Brain microvascular endothelial cell (primary cell): ENCODE data around the gene CCNE1.
A peak's percentile ranks its signal among the peaks of the same experiment; 100 is the strongest.

Experiments used
- DNase-seq: peaks from one replicate; pipeline ENCODE4 v3.0.0-alpha.2; 2020
- H3K27ac ChIP-seq: fragments of 250-450 bp; sonication (Bioruptor Pico); 2 replicates; pipeline ENCODE4 v1.5.1; 2020; ENCODE audit warnings: mild to moderate bottlenecking, moderate library complexity
- H3K27me3 ChIP-seq: fragments of 250-450 bp; sonication (Bioruptor Pico); replicated peaks from 2 replicates; pipeline ENCODE4 v1.5.1; 2020; ENCODE audit warnings: mild to moderate bottlenecking
- H3K36me3 ChIP-seq: fragments of 250-450 bp; sonication (Bioruptor Pico); replicated peaks from 2 replicates; pipeline ENCODE4 v1.5.1; 2020; ENCODE audit warnings: mild to moderate bottlenecking
- H3K4me3 ChIP-seq: 2 replicates; pipeline ENCODE4 v1.5.1; 2011; ENCODE audit warnings: low read depth, mild to moderate bottlenecking, control low read depth, low read length, moderate library complexity
- in situ Hi-C: cut with HindIII; loops from 2 replicates; pipeline ENCODE4 v1.10.0; 2017; ENCODE audit warnings: low sequenced_read_pairs, low pct_ligation_motif_present
- TF ChIP-seq, protein P1 (sequence below): IDR thresholded peaks from 2 replicates; pipeline ENCODE4 v1.5.1; 2011; ENCODE audit warnings: low read depth, mild to moderate bottlenecking, moderate library complexity, low read length, control low read depth, inconsistent platforms; ENCODE audit errors: missing control alignments

Gene CCNE1

DNA sequence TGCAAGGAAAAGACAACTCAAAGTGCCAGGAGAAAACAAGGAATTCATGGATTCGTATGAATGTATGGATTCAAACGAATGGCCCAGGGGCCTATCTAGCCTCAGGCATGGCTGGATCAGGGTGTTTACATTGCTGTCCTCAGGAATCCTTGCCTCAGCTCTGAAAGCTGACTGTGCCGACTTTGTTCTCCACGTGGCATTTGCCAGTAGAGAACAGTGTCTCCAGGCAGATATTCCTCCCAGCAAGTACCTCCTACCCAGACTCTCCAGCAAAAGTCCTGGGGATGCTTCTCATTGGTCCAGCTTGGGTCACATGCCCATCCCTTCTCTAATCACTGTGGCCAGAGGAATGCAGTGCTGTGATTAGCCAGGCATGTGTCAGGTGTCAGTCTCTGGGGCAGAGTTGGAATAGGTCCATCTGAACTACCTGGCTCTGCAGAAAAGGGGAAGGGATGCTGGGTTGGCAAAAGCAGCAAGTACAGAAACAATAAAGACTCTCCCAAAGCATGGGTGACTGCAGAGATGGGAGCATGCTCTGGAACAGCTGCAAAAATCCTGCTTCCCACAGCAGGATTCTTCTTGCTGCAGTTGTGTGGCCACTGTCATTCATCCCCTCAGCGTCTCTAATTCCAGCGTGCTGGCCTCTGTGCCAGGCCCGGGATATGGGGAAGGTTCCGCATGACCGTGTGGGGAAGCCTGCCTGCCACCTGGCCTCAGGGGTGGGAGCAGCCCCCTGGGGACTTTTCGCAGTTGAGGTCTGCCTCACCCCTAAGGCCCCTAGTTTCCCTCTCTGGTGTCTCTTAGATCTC is 30.0 kb downstream of the CCNE1 start:
- DNase-seq, result peak; percentile 47
- H3K27me3 ChIP-seq, result no peaks in the 10 kb centered on the region
- TF ChIP-seq, protein P1, sequence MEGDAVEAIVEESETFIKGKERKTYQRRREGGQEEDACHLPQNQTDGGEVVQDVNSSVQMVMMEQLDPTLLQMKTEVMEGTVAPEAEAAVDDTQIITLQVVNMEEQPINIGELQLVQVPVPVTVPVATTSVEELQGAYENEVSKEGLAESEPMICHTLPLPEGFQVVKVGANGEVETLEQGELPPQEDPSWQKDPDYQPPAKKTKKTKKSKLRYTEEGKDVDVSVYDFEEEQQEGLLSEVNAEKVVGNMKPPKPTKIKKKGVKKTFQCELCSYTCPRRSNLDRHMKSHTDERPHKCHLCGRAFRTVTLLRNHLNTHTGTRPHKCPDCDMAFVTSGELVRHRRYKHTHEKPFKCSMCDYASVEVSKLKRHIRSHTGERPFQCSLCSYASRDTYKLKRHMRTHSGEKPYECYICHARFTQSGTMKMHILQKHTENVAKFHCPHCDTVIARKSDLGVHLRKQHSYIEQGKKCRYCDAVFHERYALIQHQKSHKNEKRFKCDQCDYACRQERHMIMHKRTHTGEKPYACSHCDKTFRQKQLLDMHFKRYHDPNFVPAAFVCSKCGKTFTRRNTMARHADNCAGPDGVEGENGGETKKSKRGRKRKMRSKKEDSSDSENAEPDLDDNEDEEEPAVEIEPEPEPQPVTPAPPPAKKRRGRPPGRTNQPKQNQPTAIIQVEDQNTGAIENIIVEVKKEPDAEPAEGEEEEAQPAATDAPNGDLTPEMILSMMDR, result no peak
- no peak overlapping the region for H3K4me3 ChIP-seq
- no peak overlapping the region for H3K27ac ChIP-seq
- H3K36me3 ChIP-seq, result no peaks in the 10 kb centered on the region
- in situ Hi-C loops, result no loop called here

DNA sequence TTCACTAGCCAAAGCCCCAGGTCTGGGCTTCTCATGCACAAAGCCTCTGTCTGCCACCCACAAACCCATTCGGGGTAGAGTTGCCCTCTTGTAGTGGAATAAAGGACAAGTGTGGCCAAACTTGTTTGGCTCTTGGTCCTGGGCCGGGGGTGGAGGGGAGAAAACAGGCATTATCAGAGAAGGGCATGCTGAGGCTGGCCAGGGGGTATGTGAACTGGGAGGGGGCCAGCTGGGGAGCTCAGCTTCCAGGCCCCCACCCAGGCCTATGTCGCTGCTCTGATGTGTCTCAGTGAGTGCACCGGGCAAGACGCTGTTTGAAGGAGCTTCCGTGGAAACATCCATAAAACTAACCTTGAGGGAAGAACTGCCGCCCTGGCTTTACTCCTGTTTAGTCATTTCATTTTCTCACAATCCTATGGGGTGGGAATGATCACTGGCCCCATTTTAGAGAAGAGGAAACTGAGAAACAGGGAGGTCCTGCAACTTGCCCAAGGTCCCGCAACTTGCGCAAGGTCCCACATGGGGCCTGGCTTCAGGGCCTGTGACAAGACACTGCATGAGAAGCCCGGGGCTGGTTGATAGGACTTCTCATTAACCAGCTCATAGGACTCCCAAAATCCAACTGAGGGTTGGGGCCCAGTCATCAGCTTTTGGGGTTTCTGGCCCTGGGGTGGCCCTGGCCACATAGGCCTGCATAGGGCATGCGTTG is 30.8 kb downstream of the CCNE1 start:
- no peak for DNase-seq
- in situ Hi-C loops, result no loop called here
- no peak overlapping the region for H3K4me3 ChIP-seq
- TF ChIP-seq, protein P1, result no peak
- no peaks in the 10 kb centered on the region for H3K36me3 ChIP-seq
- no peak overlapping the region for H3K27ac ChIP-seq
- H3K27me3 ChIP-seq, result no peaks in the 10 kb centered on the region

DNA sequence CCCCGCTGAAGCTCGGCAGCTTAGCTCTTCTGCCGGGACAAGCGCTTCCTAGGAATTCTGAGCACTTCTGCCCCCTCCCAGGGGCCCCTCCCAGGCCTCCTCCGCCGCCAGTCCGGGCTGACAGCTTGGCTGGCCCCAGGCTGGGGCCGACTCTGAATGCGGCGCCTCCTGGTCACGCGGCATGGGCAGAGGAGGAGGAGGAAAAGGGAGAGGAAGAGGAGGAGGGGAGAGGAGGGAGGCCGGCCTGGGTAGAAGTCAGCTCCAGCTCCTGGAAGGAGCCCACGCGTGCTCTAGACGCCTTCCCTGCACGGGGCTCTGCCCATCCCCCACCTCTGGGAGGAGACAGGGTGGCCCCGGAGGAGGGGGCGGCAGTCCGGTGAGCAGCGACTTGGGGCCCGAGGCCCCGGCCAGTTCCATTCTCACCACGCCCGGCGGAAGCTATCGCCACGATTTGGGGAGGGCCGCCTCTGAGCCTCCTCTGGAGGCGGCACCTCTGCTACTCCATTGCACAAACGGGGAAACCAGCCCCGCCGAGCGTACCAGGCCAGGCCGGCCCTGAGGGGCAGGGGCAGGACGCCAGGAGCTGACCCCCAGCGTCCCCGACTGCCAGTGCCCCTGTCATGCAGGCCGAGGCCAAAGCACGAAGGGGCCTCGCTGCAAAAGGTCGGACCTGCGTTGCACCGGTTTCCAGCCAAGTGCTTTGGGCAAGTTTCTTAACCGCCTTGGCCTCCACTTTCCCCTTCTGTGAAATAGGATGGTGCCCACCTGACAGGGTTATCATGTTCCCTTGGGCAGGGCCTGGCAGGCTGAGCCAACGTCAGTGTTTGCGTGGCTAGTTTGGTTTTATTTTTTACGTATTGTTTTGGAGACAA is 31.6 kb downstream of the CCNE1 start:
- Histone ChIP-seq H3K27ac (no peak overlapping the region), H3K36me3 (no peaks in the 10 kb centered on the region), H3K4me3 (peak overlapping the region; percentile 26), H3K27me3 (no peaks in the 10 kb centered on the region)
- peak; percentile 1 for DNase-seq
- in situ Hi-C loops, result no loop called here
- TF ChIP-seq, protein P1, result no peak

DNA sequence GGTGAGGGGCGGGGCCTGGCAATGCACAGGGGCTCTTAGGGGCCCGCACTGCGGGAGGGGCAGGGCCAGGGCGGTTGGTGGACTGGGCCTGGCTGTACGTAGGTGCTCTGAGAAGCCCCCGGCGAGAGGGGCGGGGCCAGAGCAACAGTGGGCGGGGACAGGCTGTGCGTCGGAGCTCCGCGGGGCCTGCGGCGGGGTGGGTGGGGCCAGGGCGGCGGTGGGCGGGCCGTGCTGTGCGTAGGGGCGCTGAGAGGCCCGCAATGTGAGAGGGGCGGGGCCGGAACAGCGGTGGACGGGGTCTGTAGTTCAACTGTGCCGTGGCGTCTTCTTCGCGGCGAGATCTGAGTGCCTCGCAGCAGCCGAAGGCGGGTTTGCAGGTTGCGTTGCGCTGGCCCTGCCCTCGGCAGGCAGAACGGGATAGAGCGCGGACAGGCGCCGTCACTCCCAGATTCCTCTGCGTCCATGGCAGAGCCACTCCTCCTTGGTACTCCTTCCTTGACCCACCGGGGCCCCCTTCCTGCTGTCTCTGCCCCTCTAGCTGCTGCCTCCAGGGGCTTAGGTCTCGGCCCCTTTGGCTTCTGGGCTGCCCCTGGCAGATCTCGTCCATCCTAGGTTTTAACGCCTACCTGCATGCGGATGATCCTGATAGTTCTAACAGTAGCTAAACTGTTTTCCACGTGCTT is 33.2 kb downstream of the CCNE1 start:
- in situ Hi-C loops, result no loop called here
- peak; percentile 86 for DNase-seq
- Histone ChIP-seq H3K4me3 (peak overlapping the region; percentile 68), H3K27ac (peak overlapping the region; percentile 50), H3K27me3 (no peaks in the 10 kb centered on the region), H3K36me3 (no peaks in the 10 kb centered on the region)
- TF ChIP-seq, protein P1, result no peak

DNA sequence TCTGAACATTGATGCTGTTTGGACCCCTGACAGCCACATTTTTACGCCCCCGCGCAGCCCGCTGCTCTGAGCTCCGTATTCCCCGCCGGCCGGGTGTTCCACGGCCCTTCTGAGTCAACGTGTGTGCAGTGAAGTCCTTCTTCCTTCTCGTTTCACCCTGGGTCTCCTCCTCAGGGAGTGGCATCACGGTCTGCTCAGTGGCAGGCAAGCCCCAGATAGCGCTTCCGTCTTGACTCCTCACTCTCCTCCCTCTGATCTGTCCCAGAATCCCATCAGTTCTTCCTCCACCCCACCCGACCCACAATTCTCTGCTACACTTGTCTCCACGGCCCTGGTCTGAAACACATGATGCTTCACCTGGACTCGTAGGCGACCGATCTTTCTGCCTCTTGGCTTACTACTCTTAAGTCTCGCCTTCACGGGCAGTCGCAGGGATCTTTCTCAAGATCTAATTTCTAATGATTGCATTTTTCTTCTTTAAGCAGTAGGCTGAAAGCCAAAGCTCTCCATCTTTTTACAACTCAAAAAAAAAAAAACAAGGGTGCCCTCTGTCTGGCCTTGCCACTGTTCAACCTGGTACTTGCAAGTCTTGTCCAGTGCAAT is 33.9 kb downstream of the CCNE1 start:
- Histone ChIP-seq H3K36me3 (no peaks in the 10 kb centered on the region), H3K4me3 (peak overlapping the region; percentile 68), H3K27ac (peak overlapping the region; percentile 50), H3K27me3 (no peaks in the 10 kb centered on the region)
- in situ Hi-C loops, result no loop called here
- TF ChIP-seq, protein P1, result no peak
- DNase-seq, result peak; percentile 26
